ENCODE measurements around the gene NAV3.

The NAV3 gene

GRCh38 chr12:77847060-77847541 lies 16.4 kb downstream of the NAV3 start:
- no peak for DNase-seq (ENCODE audit: low spot score)

DNA sequence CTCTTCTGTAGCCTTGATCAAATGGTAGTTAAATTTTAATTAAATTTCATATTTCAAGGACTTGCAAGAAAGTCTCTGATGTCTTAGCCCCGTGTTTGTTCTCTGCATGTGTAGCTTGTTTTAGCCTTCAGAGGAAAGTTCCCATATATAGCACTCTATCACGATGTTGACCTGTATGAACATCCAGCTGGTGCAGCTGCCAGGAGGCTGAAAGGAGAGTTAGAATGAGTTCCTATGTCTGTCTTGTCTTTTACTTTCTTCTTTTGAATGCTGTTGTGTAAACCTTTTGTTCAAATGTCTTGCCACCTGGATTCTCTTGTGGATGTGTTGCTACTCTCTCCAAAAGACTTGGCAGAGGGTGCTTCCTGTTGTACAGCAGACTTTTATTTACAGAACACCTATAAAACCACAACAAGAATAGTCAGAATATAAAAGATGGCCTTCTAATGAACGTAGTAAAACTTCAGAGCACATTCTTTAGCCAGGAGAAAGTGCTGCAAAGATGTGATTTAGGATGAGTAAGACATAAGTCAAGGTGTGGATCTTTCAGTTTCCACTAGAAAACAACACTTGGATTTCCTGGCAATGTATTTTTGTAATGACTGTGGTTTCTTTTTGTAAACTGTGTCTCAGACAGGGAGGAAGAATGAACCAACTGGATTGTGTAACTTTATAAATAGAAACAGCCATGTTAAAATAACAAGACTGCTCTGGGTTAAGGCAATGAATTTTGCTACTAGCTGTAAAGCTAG lies 17.2 kb downstream of the NAV3 start:
- no peak for DNase-seq (ENCODE audit: low spot score)

GRCh38 chr12:77850129-77850528 lies 19.4 kb downstream of the NAV3 start:
- DNase-seq (ENCODE audit: low spot score), result no peak

DNA sequence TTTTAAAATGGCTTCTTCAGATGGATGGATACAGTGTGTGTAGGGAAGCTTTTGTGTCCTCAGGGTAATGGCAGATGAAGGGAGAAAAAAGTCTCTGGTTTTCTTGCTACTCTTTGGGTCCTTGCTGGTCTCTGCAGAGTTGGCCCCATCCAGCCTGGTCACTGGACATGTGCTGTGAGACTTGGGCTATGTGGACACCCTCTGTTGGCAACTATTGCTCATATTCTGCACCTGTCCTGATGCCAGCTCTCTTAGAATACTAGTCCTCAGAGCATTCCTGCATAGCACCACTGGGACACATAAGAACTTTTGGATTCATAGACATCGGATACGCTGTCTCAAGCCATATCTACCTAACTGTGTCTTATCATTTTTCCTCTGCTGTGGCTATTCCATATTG lies 20.0 kb downstream of the NAV3 start:
- DNase-seq (ENCODE audit: low spot score), result no peak

- DNase-seq (ENCODE audit: low spot score), result peak; percentile 38
Observed at GRCh38 chr12:77855548-77855947, 24.9 kb downstream of the NAV3 start.

- no peak for DNase-seq (ENCODE audit: low spot score)
Observed at GRCh38 chr12:77861317-77861716, 30.6 kb downstream of the NAV3 start.

DNA sequence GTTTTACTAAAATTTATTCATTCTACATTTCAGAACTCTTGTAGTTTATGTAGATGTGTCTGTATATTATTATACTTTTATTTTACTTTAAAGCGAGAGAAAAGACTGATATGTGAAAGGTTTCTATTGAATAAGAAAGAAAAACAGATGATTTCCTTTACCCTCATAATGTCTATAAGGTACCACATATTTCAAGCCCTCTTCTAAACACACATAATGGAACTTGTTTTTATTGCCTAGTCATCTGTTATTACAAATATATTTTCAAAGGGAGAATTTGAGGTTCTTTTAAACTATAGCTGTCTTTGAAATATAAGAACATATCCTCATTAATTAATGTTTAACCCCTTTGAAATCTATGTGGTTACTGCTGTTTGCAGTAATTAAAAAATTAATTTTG lies 34.5 kb downstream of the NAV3 start:
- no peak for DNase-seq (ENCODE audit: low spot score)

DNA sequence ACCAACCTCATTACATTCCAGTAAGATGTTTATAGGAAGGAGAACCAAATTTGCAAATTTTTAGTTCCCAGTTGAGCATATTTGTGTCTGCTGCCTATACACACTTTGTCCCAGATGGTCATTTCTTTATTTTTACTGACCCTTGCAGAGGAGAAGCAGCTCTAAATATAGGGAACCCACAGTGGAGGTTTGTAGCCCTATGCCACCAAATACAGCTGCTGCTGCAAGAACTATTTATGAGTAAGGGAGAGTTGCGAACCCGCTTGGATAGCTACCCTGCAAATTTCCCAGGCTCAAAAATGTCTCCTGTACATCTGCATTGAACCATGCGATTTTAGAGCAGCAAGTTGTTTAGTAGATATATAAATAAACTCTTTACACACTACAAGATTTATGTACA lies 48.2 kb downstream of the NAV3 start:
- DNase-seq (ENCODE audit: low spot score), result no peak

DNA sequence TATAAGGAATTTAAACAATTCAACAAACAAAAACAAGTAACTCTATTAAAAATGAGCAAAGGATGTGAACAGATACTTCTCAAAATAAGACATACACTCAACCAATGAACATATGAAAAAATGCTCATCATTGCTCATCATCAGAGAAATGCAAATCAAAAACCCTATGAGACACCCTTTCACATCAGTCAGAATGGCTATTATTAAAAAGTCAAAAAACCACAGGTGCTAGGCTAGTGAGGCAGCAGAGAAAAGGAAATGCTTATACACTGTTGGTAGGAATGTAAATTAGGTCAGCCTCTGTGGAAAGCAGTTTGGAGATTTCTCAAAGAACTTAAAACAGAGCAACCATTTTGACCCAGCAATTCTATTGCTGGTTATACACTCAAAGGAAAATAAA lies 52.0 kb downstream of the NAV3 start:
- DNase-seq (ENCODE audit: low spot score), result no peak

- DNase-seq (ENCODE audit: low spot score), result peak; percentile 75
Observed at GRCh38 chr12:77888611-77889010, 57.9 kb downstream of the NAV3 start.

GRCh38 chr12:77891518-77892147 lies 60.9 kb downstream of the NAV3 start:
- no peak for DNase-seq (ENCODE audit: low spot score)

DNA sequence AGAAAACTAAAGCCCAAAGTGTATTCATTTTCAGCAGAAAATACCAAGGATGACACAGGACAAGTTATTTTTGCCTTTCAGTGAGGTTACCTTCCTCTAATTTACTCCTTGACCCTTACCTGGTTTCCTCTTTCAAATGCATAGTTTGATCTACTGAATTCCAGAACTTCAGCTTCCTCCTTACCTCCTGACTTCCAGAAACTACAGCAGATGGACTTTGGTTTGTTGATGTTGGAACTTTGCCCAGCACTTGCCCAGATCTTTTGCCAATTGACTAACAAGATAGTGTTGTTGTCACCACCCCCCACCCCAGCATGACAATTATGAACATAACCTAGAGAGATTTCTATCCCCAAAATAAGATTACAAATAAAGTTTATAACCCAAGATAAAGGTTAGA lies 63.2 kb downstream of the NAV3 start:
- no peak for DNase-seq (ENCODE audit: low spot score)

DNA sequence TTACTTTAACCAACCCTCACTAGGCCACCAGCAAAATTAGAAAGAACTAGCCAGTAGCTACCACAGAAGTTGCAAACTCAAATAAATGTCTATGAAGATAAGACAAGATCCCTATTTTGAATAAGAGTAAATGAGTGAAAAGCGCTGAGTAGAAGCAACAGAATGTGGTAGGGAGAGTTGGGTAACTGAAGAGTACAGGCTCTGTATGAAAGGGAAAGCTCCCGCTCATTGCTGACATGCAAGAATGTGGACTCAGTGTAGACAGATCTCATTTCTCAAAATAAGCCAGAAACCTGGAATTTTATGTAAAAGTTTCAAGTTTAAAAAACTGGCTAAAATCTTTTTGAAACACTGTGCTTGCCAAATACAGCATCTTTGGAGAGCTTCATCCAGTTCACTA lies 63.9 kb downstream of the NAV3 start:
- DNase-seq (ENCODE audit: low spot score), result no peak

GRCh38 chr12:77895699-77896098 lies 65.0 kb downstream of the NAV3 start:
- DNase-seq (ENCODE audit: low spot score), result no peak

- DNase-seq (ENCODE audit: low spot score), result no peak
Observed at GRCh38 chr12:77907936-77908335, 77.2 kb downstream of the NAV3 start.

GRCh38 chr12:77914081-77914488 lies 83.4 kb downstream of the NAV3 start:
- no peak for DNase-seq (ENCODE audit: low spot score)

DNA sequence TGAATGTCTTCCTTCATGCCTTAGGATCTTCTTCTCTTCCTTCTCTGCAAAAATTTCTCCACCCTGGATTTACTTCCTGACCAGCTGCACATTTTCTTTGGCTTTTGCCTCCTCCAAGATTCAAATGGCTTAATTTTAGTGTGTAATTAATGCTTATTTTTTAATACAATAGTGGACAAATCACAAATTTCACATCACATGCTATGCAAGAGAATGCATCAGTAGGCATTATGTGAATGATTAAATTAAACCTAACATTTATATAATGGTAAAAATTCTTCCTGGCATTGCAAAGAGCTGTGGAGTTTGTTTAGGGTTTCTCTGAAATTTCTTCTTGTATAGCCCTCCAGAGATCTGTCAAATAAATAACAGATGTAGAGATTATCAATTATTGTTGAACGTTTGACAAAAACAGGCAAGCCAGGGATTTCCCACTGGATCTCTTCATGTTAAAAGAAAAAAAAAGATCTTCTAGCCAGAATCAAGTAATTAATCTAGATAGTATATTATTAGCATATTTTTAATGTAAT lies 84.4 kb downstream of the NAV3 start:
- DNase-seq (ENCODE audit: low spot score), result no peak

DNA sequence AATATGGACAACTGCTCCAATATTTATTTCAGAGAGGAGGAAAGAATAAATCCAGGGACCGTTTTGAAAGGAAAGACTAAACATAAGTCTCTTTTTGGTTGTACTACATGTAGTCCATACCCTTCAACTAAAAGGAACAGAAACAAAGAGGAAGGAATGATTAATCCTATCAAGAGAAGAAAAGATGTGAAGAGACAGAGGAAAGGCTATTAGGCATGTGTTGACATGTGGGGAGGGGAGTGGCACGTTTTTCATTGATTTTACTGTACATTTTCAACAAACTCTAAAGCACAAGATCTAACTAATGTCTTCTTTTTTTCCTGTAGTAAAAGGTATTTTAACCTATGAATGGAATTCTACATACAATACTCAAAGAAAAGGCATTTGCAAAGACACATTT lies 85.6 kb downstream of the NAV3 start:
- no peak for DNase-seq (ENCODE audit: low spot score)

GRCh38 chr12:77918046-77918445 lies 87.4 kb downstream of the NAV3 start:
- DNase-seq (ENCODE audit: low spot score), result no peak

- no peak for DNase-seq (ENCODE audit: low spot score)
Observed at GRCh38 chr12:77919450-77919849, 88.8 kb downstream of the NAV3 start.

DNA sequence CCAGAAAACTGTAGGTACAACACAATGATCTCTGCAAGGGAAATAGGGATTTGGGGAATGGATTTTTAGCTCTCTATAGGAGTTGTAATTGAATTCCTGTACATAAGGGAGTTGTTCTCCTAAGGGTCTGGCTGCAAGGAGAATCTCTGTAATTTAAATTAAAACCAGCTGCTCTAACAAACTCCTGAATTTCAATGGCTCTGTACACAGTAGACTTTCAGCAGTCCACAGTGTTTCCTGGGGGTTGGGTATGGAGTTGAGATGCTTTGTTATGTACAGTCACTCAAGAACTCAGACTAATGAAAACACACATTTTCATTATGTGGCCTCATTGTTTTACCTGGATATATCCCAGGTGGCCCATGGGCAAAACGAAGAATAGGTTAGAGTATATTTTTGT lies 93.2 kb downstream of the NAV3 start:
- no peak for DNase-seq (ENCODE audit: low spot score)

DNA sequence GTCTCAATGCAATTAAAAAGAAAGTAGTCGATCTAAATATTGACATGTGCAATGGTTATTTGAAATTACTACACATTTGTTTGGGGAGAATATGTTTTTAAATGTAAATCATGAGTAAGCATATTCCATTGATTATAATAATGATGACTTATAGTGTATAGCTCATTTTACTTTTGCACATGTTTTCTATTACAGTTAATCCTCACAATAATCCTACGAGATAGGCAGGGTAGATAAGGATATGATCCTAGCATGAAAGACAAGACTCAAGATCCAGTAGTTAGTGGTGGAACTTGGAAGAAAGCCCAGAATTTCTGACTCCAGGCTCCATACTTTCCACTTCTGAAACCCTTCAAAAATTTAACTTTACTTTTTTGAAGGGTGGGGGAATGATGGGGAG lies 94.0 kb downstream of the NAV3 start:
- no peak for DNase-seq (ENCODE audit: low spot score)

GRCh38 chr12:77925536-77926108 lies 94.9 kb downstream of the NAV3 start:
- peak; percentile 95 for DNase-seq (ENCODE audit: low spot score)

Data from RKO (cell line).